HepG2 (cell line): ENCODE results near the gene NAGS. TPM values are rescaled to one million over a fixed set of nuclear protein-coding genes. Genes with fewer than 3 reads are reported as not detected.
A peak's percentile ranks its signal among the peaks of the same experiment; 100 is the strongest.

Source experiments
- ASH2L ChIP-seq: fragments of 300-600, 200-600 bp; sonication (generic); IDR thresholded peaks from 2 replicates; pipeline ENCODE4 v1.7.0; 2017; ENCODE audit warnings: low read depth, mild to moderate bottlenecking, moderate library complexity, mixed read lengths, low read length; ENCODE audit not compliant: insufficient read length
- ATF3 ChIP-seq: sonication (generic); formaldehyde crosslinking; IDR thresholded peaks from 2 replicates; pipeline ENCODE4 v1.4.0; 2020; ENCODE audit warnings: missing genetic modification reagents
- ERF ChIP-seq: IDR thresholded peaks from 2 replicates; pipeline ENCODE4 v1.6.1; 2018; ENCODE audit warnings: missing biosample characterization, missing genetic modification reagents
- GABPA ChIP-seq, 2 experiments: IDR thresholded peaks; 2 replicates each; pipeline ENCODE4 v1.6.1; 2011 to 2016; ENCODE audit warnings: low read depth in 2 of 2, low read length in 1 of 2, missing biosample characterization in 1 of 2, missing genetic modification characterization in 1 of 2
- GABPB1 ChIP-seq: IDR thresholded peaks from 2 replicates; pipeline ENCODE4 v1.6.1; 2016; ENCODE audit warnings: mild to moderate bottlenecking, missing genetic modification reagents, moderate library complexity, missing compliant biosample characterization
- GATAD1 ChIP-seq: IDR thresholded peaks from 2 replicates; pipeline ENCODE4 v1.6.1; 2016; ENCODE audit warnings: missing genetic modification reagents, missing compliant biosample characterization
- HNF4A ChIP-seq: sonication (generic); formaldehyde crosslinking; IDR thresholded peaks from 2 replicates; pipeline ENCODE4 v1.4.0; 2020; ENCODE audit warnings: missing genetic modification reagents
- IRF1 ChIP-seq: sonication (generic); formaldehyde crosslinking; IDR thresholded peaks from 2 replicates; pipeline ENCODE4 v1.4.0; 2020; ENCODE audit warnings: low read depth, mild to moderate bottlenecking, missing genetic modification reagents
- KDM5B ChIP-seq: sonication (generic); formaldehyde crosslinking; IDR thresholded peaks from 2 replicates; pipeline ENCODE4 v1.4.0; 2020; ENCODE audit warnings: missing genetic modification reagents, mild to moderate bottlenecking, borderline replicate concordance
- KLF11 ChIP-seq: IDR thresholded peaks from 2 replicates; pipeline ENCODE4 v1.6.1; 2016; ENCODE audit warnings: missing compliant biosample characterization
- MAF1 ChIP-seq: sonication (generic); formaldehyde crosslinking; IDR thresholded peaks from 2 replicates; pipeline ENCODE4 v1.5.0; 2020; ENCODE audit warnings: missing genetic modification reagents, borderline replicate concordance
- MAZ ChIP-seq, 2 experiments: sonication (generic) in 1 of 2; formaldehyde crosslinking in 1 of 2; IDR thresholded peaks; 2 replicates each; pipeline versions ENCODE4 v1.5.0 to v1.6.1; 2012 to 2020; ENCODE audit warnings: low read depth in 2 of 2, mild to moderate bottlenecking in 2 of 2, borderline replicate concordance in 1 of 2, improper control_type of control experiment in 1 of 2, low read length in 1 of 2, missing genetic modification reagents in 1 of 2, moderate library complexity in 1 of 2
- NCOA5 ChIP-seq: sonication (generic); formaldehyde crosslinking; IDR thresholded peaks from 2 replicates; pipeline ENCODE4 v1.4.0; 2020; ENCODE audit warnings: missing genetic modification reagents
- PHF5A ChIP-seq: IDR thresholded peaks from one replicate; pipeline ENCODE4 v1.6.1; 2018; ENCODE audit warnings: low read depth, missing genetic modification reagents; ENCODE audit not compliant: unreplicated experiment
- RBFOX2 ChIP-seq: fragments of 200-400 bp; formaldehyde crosslinking; IDR thresholded peaks from 2 replicates; pipeline ENCODE4 v1.6.1; 2017; ENCODE audit warnings: low read depth, mild to moderate bottlenecking, low read length
- RCOR2 ChIP-seq: IDR thresholded peaks from 2 replicates; pipeline ENCODE4 v1.6.1; 2016; ENCODE audit warnings: missing biosample characterization, missing genetic modification reagents
- RXRA ChIP-seq: sonication (generic); formaldehyde crosslinking; IDR thresholded peaks from 2 replicates; pipeline ENCODE4 v1.5.1; 2020; ENCODE audit warnings: missing genetic modification reagents
- SAFB2 ChIP-seq: sonication (generic); formaldehyde crosslinking; IDR thresholded peaks from 2 replicates; pipeline ENCODE4 v1.5.1; 2020; ENCODE audit warnings: missing genetic modification reagents, low read depth, mild to moderate bottlenecking, borderline replicate concordance
- SMAD3 ChIP-seq: sonication (generic); formaldehyde crosslinking; IDR thresholded peaks from 2 replicates; pipeline ENCODE4 v1.4.0; 2020; ENCODE audit warnings: missing genetic modification reagents
- SP2 ChIP-seq: sonication (generic); formaldehyde crosslinking; IDR thresholded peaks from 2 replicates; pipeline ENCODE4 v1.5.1; 2020; ENCODE audit warnings: mild to moderate bottlenecking, missing genetic modification reagents
- SRSF9 ChIP-seq: fragments of 200-400 bp; formaldehyde crosslinking; IDR thresholded peaks from 2 replicates; pipeline ENCODE4 v1.6.1; 2018; ENCODE audit warnings: borderline replicate concordance, mild to moderate bottlenecking, low read depth, low read length; ENCODE audit not compliant: insufficient read depth, poor library complexity, severe bottlenecking
- TGIF2 ChIP-seq: IDR thresholded peaks from 2 replicates; pipeline ENCODE4 v1.6.1; 2016; ENCODE audit warnings: control low read depth, missing compliant biosample characterization
- TMF1 ChIP-seq: sonication (generic); formaldehyde crosslinking; IDR thresholded peaks from 2 replicates; pipeline ENCODE4 v1.8.1; 2022; ENCODE audit warnings: low read depth, missing genetic modification reagents
- ZFP37 ChIP-seq: sonication (generic); formaldehyde crosslinking; IDR thresholded peaks from 2 replicates; pipeline ENCODE4 v1.4.0; 2020; ENCODE audit warnings: missing genetic modification reagents, borderline replicate concordance
- ZFX ChIP-seq: sonication (generic); formaldehyde crosslinking; IDR thresholded peaks from 2 replicates; pipeline ENCODE4 v1.4.0; 2020; ENCODE audit warnings: mild to moderate bottlenecking, low read depth, missing genetic modification reagents, moderate library complexity
- ZNF282 ChIP-seq: fragments of 450-650 bp; IDR thresholded peaks from 2 replicates; pipeline ENCODE4 v1.6.1; 2018; ENCODE audit not compliant: partially characterized antibody
- ZNF546 ChIP-seq: sonication (generic); formaldehyde crosslinking; conservative IDR thresholded peaks from 2 replicates; pipeline ENCODE4 v1.8.1; 2023; ENCODE audit warnings: mild to moderate bottlenecking, missing genetic modification reagents
- ZNF607 ChIP-seq: sonication (generic); formaldehyde crosslinking; IDR thresholded peaks from 2 replicates; pipeline ENCODE4 v1.5.1; 2020; ENCODE audit warnings: missing genetic modification reagents, mild to moderate bottlenecking, borderline replicate concordance
- ZNF614 ChIP-seq: IDR thresholded peaks from 2 replicates; pipeline ENCODE4 v1.6.1; 2018; ENCODE audit warnings: missing biosample characterization, missing genetic modification reagents, inconsistent platforms, borderline replicate concordance
- polyA plus RNA-seq, 8 experiments: library from polyadenylated mRNA; depleted of rRNA in 3 of 8; stranded (reverse) in 7 of 8; unstranded in 1 of 8; fragments of >200 nt; fragmentation: Illumina TruSeq in 4 of 8; extraction: Trizol in 4 of 8; gene quantifications; 2 replicates each; pipeline versions ENCODE4 v1.2.1 to v1.2.3, GENCODE V29; 2011 to 2016; ENCODE audit warnings: low read depth in 4 of 8, missing spikeins in 1 of 8, mixed read lengths in 1 of 8; ENCODE audit not compliant: insufficient read depth in 1 of 8
- total RNA-seq, 5 experiments: library from RNA; depleted of rRNA; stranded (reverse); fragments of >200 nt; fragmentation: Illumina TruSeq; extraction: Trizol; gene quantifications; 2 replicates each; pipeline ENCODE4 v1.2.3, GENCODE V29; 2016; ENCODE audit warnings: low read depth in 1 of 5

NAGS gene
- total and polyA plus RNA-seq, 2 of the 13 experiments (the other 11 are each of a cell fraction or from before 2014, with no cell fraction given), result 4.3 to 5.1 TPM

- TF ChIP-seq SRSF9, result no peak
- peak; percentile 64; the same call in 1 of the 2 replicates for TF ChIP-seq KDM5B (CRISPR knock-in tag)
- no peak for TF ChIP-seq IRF1
- TF ChIP-seq SAFB2 (CRISPR knock-in tag), result no peak
- no peak for TF ChIP-seq SP2
- TF ChIP-seq GABPA (IDR thresholded peaks at IDR 0.05; ENCODE audit: low read depth, low read length), result no peak
- TF ChIP-seq GABPA (CRISPR knock-in tag; IDR thresholded peaks at IDR 0.05; ENCODE audit: low read depth), result peak; percentile 80
- peak; percentile 98 for TF ChIP-seq ZNF614 (CRISPR knock-in tag)
- peak; percentile 99 for TF ChIP-seq RCOR2 (CRISPR knock-in tag)
- TF ChIP-seq MAF1 (CRISPR knock-in tag), result no peak
- TF ChIP-seq NCOA5 (CRISPR knock-in tag), result no peak
- TF ChIP-seq GATAD1 (CRISPR knock-in tag), result peak; percentile 75
- TF ChIP-seq ZNF282, result no peak
- 0 out of 2 replicates have a peak, but pooled peaks have one; percentile 17 for TF ChIP-seq ZNF546 (CRISPR knock-in tag)
- no peak for TF ChIP-seq ZFP37 (CRISPR knock-in tag)
- peak; percentile 76 for TF ChIP-seq RXRA (CRISPR knock-in tag)
- TF ChIP-seq HNF4A (CRISPR knock-in tag), result peak; percentile 22; the same call in 1 of the 2 replicates
- TF ChIP-seq ASH2L, result no peak
- peak; percentile 80; the same call in 1 of the 2 replicates for TF ChIP-seq TGIF2
- peak; percentile 89 for TF ChIP-seq SMAD3 (CRISPR knock-in tag)
- peak; percentile 84 for TF ChIP-seq GABPB1 (CRISPR knock-in tag)
- peak; percentile 35; the same call in 1 of the 2 replicates for TF ChIP-seq RBFOX2
- TF ChIP-seq ZNF607 (CRISPR knock-in tag), result peak; percentile 57
- peak; percentile 91; the same call in 1 of the 2 replicates for TF ChIP-seq ERF (CRISPR knock-in tag)
- peak; percentile 52 for TF ChIP-seq PHF5A (CRISPR knock-in tag)
- TF ChIP-seq ATF3 (CRISPR knock-in tag), result peak; percentile 16; the same call in 1 of the 2 replicates
- TF ChIP-seq KLF11 (CRISPR knock-in tag), result peak; percentile 37; the same call in 1 of the 2 replicates
- no peak for TF ChIP-seq ZFX
- no peak for TF ChIP-seq TMF1
- 0 out of 2 replicates have a peak, but pooled peaks have one; percentile 41 for TF ChIP-seq MAZ (IDR thresholded peaks at IDR 0.05; ENCODE audit: borderline replicate concordance, low read depth, low read length)
- peak; percentile 50; the same call in 1 of the 2 replicates for TF ChIP-seq MAZ (CRISPR knock-in tag; IDR thresholded peaks at IDR 0.05; ENCODE audit: low read depth)
Observed at GRCh38 chr17:44002141-44002848, 2.1 kb upstream of the NAGS start (continued).
